HL-60 (cell line): ENCODE data around the gene PLAU.

Source experiments
- DNase-seq, 2 experiments: peaks; one replicate each; pipeline ENCODE4 v3.0.0-alpha.2; 2010 to 2020; ENCODE audit warnings: low read depth in 1 of 2, low spot score in 1 of 2
- H3K27ac ChIP-seq: fragments of 250-450 bp; sonication (Bioruptor Pico); replicated peaks from 2 replicates; pipeline ENCODE4 v1.5.1; 2020; ENCODE audit warnings: mild to moderate bottlenecking, moderate library complexity
- H3K27me3 ChIP-seq: fragments of 250-450 bp; sonication (Bioruptor Pico); 2 replicates; pipeline ENCODE4 v1.5.1; 2021; ENCODE audit warnings: mild to moderate bottlenecking, moderate library complexity; ENCODE audit not compliant: insufficient read depth, poor library complexity, severe bottlenecking
- H3K4me3 ChIP-seq: replicated peaks from 2 replicates; pipeline ENCODE4 v1.5.1; 2011; ENCODE audit warnings: mild to moderate bottlenecking, control low read depth, low read length; ENCODE audit not compliant: insufficient read depth
- CTCF ChIP-seq: IDR thresholded peaks from one replicate; pipeline ENCODE4 v1.5.1; 2011; ENCODE audit warnings: low read length, control low read depth, inconsistent platforms; ENCODE audit not compliant: insufficient read depth
- GABPA ChIP-seq: IDR thresholded peaks from 2 replicates; pipeline ENCODE4 v1.6.1; 2012; ENCODE audit warnings: low read depth
- POLR2AphosphoS5 ChIP-seq: IDR thresholded peaks from 2 replicates; pipeline ENCODE4 v1.6.1; 2012; ENCODE audit warnings: low read depth
- SPI1 ChIP-seq: IDR thresholded peaks from 2 replicates; pipeline ENCODE4 v1.6.1; 2012; ENCODE audit warnings: low read depth, mild to moderate bottlenecking, borderline replicate concordance
- TF ChIP-seq, protein P1 (sequence below): IDR thresholded peaks from 2 replicates; pipeline ENCODE4 v1.6.1; 2012; ENCODE audit warnings: low read depth; ENCODE audit not compliant: insufficient replicate concordance

PLAU gene

GRCh38 chr10:73922007-73922863 is 11.3 kb downstream of the PLAU start:
- no peak for DNase-seq
- no peak overlapping the region for H3K27ac ChIP-seq

GRCh38 chr10:73922864-73923133 is 11.9 kb downstream of the PLAU start:
- no peak for TF ChIP-seq SPI1
- Histone ChIP-seq H3K4me3 (no peak overlapping the region), H3K27ac (no peak overlapping the region), H3K27me3 (no peaks in the 10 kb centered on the region)
- no peak for DNase-seq

More at GRCh38 chr10:73922007-73922863, 11.3 kb downstream of the PLAU start:
- Histone ChIP-seq H3K27me3 (no peaks in the 10 kb centered on the region), H3K4me3 (no peak overlapping the region)
- TF ChIP-seq, protein P1, sequence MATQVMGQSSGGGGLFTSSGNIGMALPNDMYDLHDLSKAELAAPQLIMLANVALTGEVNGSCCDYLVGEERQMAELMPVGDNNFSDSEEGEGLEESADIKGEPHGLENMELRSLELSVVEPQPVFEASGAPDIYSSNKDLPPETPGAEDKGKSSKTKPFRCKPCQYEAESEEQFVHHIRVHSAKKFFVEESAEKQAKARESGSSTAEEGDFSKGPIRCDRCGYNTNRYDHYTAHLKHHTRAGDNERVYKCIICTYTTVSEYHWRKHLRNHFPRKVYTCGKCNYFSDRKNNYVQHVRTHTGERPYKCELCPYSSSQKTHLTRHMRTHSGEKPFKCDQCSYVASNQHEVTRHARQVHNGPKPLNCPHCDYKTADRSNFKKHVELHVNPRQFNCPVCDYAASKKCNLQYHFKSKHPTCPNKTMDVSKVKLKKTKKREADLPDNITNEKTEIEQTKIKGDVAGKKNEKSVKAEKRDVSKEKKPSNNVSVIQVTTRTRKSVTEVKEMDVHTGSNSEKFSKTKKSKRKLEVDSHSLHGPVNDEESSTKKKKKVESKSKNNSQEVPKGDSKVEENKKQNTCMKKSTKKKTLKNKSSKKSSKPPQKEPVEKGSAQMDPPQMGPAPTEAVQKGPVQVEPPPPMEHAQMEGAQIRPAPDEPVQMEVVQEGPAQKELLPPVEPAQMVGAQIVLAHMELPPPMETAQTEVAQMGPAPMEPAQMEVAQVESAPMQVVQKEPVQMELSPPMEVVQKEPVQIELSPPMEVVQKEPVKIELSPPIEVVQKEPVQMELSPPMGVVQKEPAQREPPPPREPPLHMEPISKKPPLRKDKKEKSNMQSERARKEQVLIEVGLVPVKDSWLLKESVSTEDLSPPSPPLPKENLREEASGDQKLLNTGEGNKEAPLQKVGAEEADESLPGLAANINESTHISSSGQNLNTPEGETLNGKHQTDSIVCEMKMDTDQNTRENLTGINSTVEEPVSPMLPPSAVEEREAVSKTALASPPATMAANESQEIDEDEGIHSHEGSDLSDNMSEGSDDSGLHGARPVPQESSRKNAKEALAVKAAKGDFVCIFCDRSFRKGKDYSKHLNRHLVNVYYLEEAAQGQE, result no peak
- TF ChIP-seq SPI1 (no peak), CTCF (no peak), POLR2AphosphoS5 (no peak), GABPA (no peak)

DNA sequence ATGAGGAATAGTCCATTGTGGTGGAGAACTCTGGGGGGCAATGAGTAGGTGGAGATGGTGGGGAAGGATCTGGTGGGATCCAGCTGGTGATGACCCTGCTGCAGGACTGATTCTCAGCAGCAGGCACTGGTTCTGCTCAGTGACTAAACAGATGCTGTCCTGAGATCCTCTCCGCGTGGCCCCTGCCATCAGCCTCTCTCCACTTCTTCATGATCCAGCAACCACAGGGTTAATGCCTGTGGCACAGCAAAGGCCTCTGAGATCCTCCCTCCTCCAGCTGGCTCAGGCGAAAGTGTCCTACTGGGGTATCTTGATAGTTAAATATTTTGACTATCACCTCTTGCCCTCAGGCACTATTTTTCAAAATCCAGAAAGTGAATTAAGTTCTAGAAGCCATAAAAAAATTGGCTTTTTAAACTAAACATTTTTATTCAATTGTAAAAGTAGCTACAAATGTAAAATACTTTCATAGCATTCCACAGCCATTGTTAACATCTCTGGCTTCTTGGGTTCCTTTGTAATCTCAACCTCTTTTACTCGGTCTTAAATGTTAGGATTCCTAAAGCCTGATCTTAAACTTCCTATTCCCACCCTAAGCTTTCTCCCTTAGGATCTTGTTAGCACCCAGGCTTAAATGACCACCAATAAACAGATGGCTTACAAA is 13.1 kb downstream of the PLAU start:
- TF ChIP-seq GABPA (no peak), CTCF (no peak)
- H3K27ac ChIP-seq, result no peak overlapping the region
- DNase-seq, result no peak
- H3K27me3 ChIP-seq, result no peaks in the 10 kb centered on the region
- no peak overlapping the region for H3K4me3 ChIP-seq

DNA sequence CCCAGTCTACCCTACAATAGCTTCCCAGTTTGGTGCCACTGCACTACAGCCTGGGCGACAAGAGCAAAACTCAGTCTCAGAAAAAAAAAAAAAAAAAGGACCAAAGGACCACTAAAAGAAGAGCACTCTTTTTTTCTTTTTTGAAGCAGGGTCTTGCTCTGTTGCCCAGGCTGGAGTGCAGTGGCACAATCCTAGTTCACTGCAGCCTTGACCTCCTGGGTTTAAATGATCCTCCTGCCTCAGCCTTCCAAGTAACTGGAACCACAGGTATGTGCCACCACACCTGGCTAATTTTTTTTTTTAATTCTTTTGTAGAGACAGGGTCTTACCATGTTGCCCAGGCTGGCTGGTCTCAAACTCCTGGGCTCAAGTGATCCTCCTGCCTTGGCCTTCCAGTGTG is 14.0 kb downstream of the PLAU start:
- H3K4me3 ChIP-seq, result no peak overlapping the region
- H3K27me3 ChIP-seq, result no peaks in the 10 kb centered on the region
- TF ChIP-seq, protein P1, result no peak
- TF ChIP-seq CTCF (no peak), POLR2AphosphoS5 (no peak), SPI1 (no peak), GABPA (no peak)
- H3K27ac ChIP-seq, result no peak overlapping the region
- DNase-seq, result no peak
